COLO668 (cell line): Measurements from ENCODE around the gene GNS.

Source experiments
- DNase-seq: peaks from one replicate; lab custom pipeline; 2025; ENCODE audit not compliant: unreplicated experiment; lab: John Stamatoyannopoulos, UW

Gene GNS

DNA sequence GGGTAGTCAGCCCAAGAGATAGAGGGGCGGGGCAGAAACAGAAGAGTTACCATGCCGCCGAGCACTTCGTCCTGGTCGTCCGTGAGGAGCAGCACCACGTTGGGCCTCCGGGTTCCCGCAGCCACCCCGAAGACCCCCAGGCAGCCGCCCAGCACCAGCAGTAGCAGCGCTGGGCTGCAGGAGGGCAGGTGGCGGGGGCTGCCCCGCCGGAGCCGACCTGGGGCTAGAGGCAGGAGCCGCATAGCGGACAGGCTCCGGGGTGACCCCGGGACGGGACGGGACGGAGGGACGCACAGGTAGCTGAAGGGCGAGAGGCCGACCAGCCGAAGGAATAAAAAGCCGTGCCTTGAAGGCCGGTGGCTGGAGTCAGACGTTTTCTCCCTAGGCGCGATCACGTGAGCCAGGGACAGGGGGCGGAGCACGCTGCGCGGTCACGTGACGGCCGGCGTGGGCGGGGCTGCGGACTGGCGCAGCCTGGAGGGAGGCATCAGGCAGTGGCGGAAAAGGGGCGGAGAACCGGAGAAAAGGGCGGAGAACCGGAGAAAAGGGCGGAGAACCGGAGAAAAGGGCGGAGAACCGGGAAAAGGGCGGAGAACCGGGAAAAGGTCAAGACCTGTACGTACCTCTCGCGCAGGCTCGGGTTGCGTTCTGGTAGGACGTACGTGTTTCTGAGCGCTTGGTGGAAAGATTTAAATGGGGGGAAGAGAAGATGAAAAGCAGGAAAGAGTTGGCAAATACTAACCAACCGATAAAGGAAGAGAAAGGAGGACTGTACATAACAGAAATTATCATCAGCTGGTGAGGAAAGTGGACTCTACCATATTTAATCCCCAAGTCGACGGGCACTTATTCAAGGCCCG, at the start of gene GNS:
TSS of gene GNS (minus strand) at position 372 of the 860 bp plus-strand sequence. CDS start at position 242, 130 bp downstream.
- peak; percentile 97 for DNase-seq

DNA sequence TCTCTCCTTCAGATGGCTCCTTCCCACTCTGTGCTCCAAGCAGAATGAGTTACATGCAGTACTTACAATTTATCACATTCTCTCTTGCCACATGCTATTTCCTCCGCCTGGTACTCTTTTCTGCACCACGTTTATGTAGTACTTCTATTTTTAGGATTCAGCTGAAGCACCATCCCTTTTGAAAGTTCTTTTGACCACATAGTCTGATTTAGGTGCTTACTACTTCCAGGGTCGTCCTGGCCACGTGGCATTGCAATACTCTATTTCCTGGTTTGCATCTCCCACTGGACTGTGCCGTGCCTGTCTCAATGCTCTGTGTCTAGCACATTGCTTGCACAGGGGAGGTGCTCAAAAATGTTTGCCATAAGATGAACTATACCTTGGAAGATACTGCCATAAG, 48.9 kb upstream of the GNS start:
- no peak for DNase-seq

DNA sequence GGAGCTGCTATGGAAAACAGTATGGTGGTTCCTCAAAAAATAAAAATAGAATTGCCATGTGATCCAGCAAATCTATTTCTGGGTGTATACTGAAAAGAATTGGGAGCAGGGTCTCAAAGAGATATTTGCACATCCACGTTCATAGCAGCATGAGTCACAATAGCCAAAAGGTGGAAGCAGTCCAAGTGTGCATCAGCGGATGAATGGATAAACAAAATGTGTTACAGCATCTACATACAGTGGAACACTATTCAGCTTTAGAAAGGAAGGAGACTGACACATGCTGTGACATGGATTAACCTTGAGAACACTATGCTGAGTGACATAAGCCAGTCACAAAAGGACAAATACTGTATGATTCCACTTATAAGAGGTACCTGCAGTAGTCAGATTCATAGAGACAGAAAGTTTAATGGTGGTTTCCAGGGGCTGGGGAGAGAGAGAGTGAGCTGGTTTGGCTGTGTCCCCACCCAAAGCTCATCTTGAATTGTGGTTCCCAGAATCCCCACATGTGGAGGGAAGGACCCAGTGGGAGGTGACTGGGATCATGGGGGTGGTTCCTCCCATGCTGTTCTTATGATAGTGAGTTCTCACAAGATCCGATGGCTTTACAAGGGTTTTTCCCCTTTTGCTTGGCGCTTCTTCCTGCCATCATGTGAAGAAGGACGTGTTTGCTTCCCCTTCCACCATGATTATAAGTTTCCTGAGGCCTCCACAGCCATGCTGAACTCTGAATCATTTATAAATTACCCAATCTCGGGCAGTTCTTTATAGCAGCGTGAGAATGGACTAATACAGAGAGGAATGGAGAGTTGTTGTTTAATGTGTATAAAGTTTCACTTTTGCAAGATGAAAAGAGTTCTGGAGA, 47.6 kb upstream of the GNS start:
- DNase-seq, result no peak

DNA sequence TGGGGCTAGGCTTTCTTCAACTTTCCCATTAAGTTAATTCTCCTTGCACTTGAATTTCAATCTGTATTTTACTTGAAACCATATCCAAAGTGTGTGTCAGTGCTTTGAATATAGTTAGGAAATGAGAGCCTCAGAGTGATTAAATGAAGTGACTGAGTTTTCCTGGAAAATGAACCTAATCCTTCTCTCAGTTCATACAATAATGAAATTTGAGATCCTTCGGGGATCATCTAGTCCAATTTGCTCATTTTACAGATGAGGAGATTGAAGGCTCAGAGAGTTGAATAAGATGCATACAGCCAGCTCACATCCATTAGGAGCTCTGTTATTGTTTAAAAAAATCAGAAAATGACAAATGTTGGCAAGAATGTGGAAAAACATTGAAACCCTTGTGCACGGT, 47.0 kb upstream of the GNS start:
- DNase-seq, result no peak

DNA sequence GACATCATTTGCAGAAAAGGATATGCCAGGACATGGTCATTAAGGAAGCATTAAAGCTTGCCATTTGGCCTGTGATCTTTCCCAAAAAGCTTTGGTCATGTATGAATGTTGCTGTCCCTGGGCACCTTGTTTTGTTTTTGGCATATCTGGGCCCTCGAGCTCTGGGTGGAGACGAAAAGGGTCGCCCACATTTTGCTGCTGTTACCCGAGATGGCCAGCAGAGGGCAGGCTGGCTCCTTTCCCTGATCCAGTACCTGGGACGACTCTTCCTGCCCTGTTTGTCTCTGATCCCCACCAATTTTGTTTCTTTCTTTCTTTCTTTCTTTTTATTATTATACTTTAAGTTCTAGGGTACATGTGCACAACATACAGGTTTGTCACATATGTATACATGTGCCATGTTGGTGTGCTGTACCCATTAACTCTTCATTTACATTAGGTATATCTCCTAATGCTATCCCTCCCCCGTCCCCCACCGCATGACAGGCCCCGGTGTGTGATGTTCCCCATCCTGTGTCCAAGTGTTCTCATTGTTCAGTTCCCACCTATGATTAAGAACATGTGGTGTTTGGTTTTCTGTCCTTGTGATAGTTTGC, 43.1 kb upstream of the GNS start:
- peak; percentile 63 for DNase-seq

DNA sequence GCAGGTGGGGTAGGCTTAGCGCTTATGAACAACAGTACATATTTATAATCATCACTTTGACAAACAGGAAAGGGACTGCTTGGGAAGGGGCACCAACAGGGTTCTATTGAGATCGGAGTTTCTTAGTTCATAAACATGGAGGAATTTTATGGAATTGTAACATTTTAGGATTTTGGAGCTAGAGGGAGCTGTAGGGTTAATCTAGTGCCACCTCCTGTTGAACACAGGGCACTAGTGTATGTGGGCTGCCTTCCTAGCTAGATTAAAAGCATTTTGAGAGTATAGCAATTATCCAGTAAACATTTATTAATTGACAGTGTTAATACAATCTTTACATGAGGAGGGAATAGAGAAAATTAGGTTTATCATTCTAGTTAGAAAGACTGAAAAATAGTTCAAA, 42.2 kb upstream of the GNS start:
- DNase-seq, result no peak

DNA sequence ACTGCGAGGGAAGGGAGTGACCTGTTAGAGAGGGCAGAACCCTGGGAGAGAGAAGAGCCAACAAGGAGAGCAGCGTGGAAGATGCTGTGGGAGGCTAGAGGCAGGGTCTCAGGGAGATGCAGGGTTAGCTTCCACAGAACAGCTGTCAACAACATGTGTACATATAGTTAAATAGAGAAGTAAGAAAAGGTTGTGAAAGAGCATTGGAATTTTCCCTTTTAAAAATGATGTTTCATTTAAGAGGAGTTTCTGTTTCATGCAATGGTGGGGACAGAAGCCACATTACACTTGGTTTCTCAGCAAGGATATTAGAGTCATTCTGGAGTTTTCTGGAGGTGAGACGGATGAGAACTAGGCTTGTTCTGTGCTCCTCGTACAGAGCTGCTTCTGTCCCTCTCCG, 41.4 kb upstream of the GNS start:
- no peak for DNase-seq

DNA sequence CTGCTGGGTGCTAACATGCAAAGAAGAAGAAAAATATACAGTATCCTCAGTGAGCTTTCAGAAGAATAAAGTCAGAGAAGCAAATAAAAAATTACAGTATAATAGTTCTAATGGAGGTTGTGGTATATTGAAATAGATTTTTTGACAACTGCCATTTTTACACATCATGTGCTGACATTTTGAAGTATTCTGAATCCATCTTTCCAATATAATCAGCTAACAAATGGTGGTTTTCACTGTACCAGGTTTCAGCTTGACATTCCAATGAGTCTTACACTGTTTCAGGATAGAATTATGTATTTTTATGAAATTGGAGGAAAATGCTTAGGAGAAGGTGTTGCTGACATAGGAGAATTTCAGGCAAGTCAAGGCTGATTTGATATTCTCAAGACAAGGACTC, 39.0 kb upstream of the GNS start:
- DNase-seq, result no peak

DNA sequence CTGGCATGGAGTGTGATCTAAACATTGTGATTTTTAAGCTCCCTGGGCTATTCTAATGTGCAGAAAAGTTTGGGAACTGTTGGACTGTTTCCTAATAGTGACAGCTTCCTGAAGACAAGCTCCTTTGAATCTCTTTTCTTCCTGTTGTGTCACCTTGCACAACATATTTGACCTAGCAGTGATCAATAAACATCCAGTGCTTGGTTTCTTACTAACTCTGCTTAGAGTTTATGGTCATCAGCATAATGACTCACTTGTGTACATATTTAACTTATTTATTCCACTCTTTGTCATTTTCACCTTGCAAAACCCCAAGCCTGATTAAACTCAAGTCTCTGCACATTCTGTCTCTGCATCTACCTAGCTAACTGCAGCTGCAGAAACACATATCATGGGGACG, 38.0 kb upstream of the GNS start:
- DNase-seq, result no peak

DNA sequence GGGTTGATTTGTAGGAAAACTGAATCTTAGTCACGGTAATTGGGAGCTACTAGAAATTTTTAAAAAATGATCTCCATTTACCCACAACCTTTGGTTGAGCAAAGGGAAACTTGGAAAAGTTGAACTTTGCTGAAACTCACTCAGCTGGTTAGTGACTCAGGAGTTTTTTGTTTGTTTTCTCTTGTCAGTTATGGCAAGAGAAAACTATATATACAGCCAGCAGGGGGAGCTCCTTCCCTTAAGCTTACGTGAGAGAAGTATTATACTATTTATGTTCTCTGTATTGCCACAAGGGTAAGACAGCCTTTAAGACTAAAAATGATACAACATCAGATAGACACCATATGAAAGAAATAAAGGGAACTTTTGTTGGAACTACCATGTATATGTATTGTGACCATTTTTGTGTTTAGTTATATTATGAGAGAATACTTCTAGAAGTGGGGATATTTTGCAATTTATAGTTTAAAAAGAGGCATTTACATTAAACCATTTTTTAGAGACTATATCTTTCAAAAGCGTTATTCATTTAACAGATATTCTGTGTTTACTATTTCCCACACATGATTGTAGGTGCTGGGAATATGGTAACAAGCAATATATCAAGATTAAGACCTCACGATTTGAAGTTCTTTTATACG, 37.1 kb upstream of the GNS start:
- peak; percentile 79 for DNase-seq

DNA sequence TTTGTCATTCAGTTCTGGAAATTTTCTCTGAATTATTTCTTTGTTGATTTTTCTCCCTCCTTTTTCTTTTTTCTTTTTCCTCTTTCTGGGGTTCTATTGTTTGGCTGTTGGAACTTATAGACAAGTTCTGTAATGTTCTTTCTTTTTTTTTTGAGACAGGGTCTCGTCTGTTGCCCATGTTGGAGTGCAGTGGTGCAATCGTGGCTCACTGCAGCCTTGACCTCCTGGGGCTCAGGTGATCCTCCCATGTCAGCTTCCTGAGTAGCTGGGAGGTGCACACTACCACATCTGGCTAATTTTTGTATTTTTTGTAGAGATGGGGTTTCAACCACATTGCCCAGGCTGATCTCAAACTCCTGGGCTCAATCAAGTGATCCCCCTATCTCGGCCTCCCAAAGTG, 35.1 kb upstream of the GNS start:
- no peak for DNase-seq

DNA sequence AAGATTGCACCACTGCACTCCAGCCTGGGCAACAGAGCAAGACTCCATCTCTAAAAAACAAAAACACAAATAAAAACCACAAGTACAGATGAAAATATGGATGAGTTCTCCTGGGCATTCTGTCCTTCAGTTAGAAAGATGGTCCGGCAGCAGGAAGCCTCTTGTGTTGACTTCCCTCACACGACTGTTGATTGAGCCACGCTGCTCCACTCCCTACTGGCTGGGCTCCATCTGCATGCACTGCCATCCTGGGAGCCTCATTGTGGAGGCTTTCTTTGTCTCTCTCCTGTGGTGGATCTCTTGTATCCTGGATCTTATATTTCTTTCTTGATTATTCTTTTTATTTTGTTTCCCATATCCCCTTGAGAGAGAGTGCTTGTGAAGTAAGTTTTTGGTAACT, 34.4 kb upstream of the GNS start:
- no peak for DNase-seq

DNA sequence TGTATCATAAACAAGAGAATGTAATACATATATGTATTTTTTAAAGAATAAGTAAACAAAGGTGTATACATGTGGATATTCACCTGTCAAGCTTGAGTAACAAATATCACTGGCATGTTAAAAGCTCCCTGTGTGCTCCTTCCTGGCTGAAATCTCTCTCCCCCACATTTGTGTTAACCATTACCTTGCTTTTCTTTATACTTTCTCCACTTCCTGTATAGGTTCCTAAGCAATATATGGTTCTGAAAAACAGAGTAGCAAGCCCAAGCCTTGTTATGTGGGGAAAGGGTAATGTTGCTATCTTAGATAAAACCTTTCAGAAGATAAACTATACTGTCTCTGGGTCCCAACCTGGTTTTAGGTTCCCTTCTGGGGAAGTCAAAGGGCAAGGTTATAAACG, 32.9 kb upstream of the GNS start:
- no peak for DNase-seq

DNA sequence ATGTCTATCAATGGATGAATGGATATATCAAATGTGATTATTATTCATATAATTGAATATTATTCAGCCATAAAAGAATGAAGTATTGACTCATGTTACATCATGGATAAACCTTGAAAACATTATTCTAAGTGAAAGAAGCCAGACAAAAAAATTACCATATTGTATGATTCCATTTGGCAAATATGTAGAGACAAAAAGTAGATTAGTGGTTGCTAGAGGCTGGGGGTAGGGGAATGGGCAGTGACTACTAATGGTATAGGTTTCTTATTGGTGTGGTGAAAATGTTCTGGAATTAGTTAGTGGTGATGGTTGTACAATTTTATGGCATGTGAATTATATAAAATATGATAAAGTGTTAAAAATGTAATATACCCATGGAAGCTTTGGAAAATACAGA, 31.8 kb upstream of the GNS start:
- DNase-seq, result no peak

DNA sequence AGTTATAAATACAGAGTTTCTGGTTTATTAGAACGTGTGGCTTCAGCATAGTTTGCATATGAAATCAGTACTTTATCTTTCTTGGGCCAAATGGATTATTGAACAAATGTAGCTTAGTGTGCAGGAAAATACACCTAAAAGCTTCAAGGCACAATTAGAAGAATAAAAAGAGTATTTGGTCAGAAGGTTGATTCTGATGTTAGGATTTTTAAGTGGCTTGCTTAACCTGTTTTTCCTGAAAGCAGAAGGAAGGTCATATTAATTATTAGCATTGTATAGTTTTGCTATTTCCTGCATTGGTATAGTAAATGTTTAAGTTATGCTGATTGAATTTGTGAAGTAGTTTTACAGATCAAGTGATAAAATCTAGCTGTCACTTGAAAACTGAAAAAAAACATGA, 31.0 kb upstream of the GNS start:
- no peak for DNase-seq

DNA sequence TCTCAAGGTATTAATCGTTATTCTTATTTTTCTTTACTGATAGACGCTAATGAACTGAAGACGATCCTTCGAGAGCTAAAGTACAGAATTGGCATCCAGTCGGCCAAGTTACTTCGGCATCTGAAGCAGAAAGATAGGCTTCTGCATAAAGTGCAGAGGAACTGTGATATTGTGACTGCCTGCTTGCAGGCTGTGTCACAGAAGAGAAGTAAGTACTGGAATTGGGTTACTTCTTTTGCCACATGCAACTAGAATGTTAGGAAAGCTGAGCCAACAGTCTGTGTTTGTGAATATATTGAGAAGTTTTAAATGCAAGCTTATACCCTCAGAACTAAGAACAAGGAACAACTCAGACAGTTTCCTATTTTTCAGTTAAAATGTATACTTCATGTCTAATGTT, 26.6 kb upstream of the GNS start:
- DNase-seq, result no peak

DNA sequence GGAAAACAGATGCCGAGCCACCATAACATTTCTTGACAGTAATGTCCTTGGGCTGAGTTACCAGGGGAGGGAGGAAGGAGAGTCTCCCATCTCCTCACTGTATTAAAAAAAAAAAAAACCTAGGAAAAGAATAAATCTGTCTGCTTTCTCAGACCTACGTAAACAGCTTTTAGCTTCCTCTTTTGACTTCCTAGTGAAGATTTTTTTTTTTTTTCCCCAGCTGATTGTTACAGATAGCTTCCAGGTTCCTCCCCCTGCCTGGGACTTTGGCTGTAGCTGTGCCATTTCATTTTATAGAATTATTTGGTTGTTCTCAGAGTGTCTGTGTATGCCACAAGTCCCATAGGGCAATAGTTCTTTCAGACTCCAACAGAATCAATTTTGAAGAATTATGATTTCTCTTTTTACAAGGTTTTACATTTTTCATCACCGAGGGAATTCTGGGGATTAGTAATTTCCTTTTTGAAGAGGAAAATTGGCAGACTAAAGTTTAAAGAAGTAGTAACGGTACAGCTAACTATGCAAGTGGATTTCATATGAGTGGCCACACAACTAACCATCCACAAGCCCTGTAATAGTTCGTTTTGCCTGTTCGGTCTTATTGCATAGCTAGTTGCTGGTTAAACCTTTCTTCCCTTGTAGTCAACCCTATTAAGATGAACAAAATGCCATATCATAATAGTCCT, 23.1 kb upstream of the GNS start:
- no peak for DNase-seq

DNA sequence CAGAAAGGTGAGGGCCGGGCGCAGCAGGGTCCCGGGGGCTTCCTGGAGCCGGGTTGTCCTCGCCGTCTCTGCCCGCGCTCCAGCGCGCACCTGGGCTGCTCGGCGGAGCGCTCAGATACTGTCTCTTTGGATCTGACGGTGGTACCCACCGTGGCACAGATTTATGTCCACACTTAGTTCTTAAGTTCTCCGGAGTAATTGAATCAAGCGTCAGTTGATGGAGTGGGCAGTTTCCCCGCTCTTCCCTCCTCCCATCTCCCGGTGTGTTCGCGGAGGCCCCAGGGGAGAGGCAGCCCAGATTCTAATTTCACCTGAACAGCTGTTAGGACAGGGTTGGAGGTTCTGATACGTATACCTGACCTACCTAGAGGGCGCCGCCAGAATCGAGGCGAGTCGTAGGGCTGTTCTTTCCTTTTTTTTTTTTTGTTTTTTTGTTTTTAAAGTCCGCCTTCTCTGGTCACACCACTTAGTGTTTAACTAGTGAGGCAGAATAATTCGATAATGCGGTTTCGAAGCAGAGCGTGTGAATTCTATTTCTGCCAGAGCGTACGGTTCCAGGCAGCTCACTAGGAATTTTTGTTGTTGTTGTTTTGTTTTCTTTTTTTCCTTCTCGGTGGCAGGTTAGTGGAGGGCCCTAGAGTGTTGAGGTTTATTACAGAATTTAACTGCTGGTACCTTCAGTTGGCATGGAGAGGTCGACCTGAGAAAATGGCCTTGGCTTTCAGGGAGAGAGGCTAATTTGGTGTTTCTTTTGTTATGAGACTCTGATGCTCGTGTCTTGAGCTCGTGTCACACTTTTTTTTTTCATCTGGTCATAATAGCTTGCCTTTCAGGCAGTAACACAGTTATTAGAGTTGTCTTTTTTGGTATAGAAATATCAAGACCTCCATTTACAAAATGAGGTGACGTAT, 22.3 kb upstream of the GNS start:
- DNase-seq, result peak; percentile 75

DNA sequence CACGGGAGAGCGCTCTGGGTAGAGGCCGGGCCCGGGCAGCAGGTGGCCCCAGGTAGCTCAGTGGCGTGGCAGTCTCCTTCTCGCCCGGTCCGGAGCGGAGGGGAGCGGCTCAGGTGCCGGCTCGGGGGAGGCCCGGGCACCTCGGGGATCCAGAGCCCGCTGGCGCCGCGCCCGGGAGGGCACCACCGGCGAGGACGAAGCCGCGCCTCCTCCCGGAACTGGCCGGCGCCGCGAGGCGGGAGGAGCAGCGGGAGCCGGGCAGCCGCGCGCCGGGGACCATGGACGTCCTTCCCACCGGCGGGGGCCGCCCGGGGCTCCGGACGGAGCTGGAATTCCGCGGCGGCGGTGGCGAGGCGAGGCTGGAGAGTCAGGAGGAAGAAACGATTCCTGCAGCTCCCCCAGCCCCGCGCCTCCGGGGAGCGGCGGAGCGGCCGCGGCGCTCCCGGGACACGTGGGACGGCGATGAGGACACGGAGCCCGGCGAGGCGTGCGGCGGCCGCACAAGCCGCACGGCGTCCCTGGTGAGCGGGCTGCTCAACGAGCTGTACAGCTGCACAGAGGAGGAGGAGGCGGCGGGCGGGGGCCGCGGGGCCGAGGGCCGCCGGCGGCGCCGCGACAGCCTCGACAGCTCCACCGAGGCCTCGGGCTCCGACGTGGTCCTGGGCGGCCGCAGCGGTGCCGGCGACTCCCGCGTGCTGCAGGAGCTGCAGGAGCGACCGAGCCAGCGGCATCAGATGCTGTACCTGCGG, 21.5 kb upstream of the GNS start:
- DNase-seq, result peak; percentile 90
